Endometrium (tissue), 2 donors: Measurements from ENCODE around the gene PRF1.
"Not testable (repeated sequence)": the region's sequence is repeated elsewhere in the genome, so short reads cannot be mapped to it uniquely, and the experiment has no call there.

Experiments
- FAIRE-seq: peaks from 2 replicates; lab custom pipeline; 2012; peaks lifted over from hg19 to GRCh38; lab: Jason Lieb, UNC
- donor health status: control.
- donor health status: control.

The PRF1 gene

GRCh38 chr10:70602665-70603448 is at the start of gene PRF1:
Gene PRF1 (minus strand): TSS chr10:70602741. CDS start chr10:70600902, 1,839 bp downstream.
- no peak for FAIRE-seq

- no peak for FAIRE-seq
Measured at GRCh38 chr10:70651661-70652060, 49.1 kb upstream of the PRF1 start.

GRCh38 chr10:70650718-70651117 is 48.2 kb upstream of the PRF1 start:
- FAIRE-seq = no peak

- FAIRE-seq = no peak
Measured at GRCh38 chr10:70650104-70650503, 47.6 kb upstream of the PRF1 start.

- FAIRE-seq = no peak
Measured at GRCh38 chr10:70649526-70649925, 47.0 kb upstream of the PRF1 start.

- no peak for FAIRE-seq
Measured at GRCh38 chr10:70648427-70648826, 45.9 kb upstream of the PRF1 start.

GRCh38 chr10:70647086-70647485 is 44.5 kb upstream of the PRF1 start:
- FAIRE-seq = no peak

GRCh38 chr10:70644959-70645358 is 42.4 kb upstream of the PRF1 start:
- FAIRE-seq = not testable (repeated sequence)

- not testable (repeated sequence) for FAIRE-seq
Measured at GRCh38 chr10:70643272-70643671, 40.7 kb upstream of the PRF1 start.

- FAIRE-seq = not testable (repeated sequence)
Measured at GRCh38 chr10:70639640-70640383, 37.3 kb upstream of the PRF1 start.

GRCh38 chr10:70634515-70634914 is 32.0 kb upstream of the PRF1 start:
- not testable (repeated sequence) for FAIRE-seq

- no peak for FAIRE-seq
Measured at GRCh38 chr10:70634011-70634410, 31.5 kb upstream of the PRF1 start.

- not testable (repeated sequence) for FAIRE-seq
Measured at GRCh38 chr10:70631735-70632134, 29.2 kb upstream of the PRF1 start.

GRCh38 chr10:70629338-70629737 is 26.8 kb upstream of the PRF1 start:
- no peak for FAIRE-seq

- no peak for FAIRE-seq
Measured at GRCh38 chr10:70626056-70626455, 23.5 kb upstream of the PRF1 start.

- no peak for FAIRE-seq
Measured at GRCh38 chr10:70622981-70623844, 20.7 kb upstream of the PRF1 start.

- no peak for FAIRE-seq
Measured at GRCh38 chr10:70622541-70622940, 20.0 kb upstream of the PRF1 start.

GRCh38 chr10:70621503-70622078 is 19.1 kb upstream of the PRF1 start:
- no peak for FAIRE-seq

GRCh38 chr10:70620020-70620289 is 17.4 kb upstream of the PRF1 start:
- FAIRE-seq = no peak

GRCh38 chr10:70619271-70620019 is 16.9 kb upstream of the PRF1 start:
- FAIRE-seq = no peak

- FAIRE-seq = no peak
Measured at GRCh38 chr10:70618663-70619062, 16.1 kb upstream of the PRF1 start.
